GM04503 (cell line): ENCODE measurements around the gene DAZAP1.

Experiments
- DNase-seq: peaks from one replicate; pipeline ENCODE4 v3.0.0-alpha.2; 2012; ENCODE audit warnings: low read depth

DAZAP1 gene

DNA sequence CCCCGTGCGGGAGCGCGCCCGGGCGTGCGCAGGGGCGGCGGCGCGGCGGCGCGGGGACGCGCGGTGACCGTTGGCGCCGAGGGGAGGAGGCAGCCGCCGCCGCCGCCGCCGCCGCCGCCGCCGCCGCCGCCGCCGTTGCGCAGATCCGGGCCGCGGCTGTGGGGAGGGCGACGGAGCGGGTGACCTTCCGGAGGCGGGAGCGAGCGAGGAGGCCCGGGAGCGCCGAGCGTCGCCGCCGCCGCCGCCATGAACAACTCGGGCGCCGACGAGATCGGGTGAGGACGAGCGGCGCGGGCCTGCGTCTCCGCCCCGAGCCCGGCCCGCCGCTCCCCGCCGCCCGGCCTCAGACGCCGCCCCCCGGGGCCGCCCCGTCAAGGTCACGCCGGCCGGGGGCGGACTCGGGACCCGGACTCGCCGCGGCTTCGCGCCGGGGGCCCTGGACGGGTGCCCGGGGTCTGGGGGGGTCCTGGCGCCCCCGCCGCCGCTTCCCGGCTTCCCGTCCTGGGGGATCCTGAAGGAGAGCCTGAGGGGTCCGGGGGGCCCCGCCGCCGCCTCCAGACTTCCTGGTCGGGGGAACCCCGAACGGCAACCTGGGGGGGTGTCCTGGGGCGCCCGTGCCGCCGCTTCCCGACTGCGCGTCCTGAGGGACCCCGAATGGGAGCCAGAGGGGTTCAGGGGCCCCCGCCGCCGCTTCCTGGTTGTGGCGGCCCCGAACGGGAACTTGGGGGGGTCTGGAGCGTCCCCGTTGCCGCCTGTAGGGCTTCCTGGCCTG is at the start of gene DAZAP1:
Gene DAZAP1, plus strand, starts transcription at position 59 of the 772 bp plus-strand sequence. Its CDS starts 188 bp downstream, at position 247.
- no peak for DNase-seq

DNA sequence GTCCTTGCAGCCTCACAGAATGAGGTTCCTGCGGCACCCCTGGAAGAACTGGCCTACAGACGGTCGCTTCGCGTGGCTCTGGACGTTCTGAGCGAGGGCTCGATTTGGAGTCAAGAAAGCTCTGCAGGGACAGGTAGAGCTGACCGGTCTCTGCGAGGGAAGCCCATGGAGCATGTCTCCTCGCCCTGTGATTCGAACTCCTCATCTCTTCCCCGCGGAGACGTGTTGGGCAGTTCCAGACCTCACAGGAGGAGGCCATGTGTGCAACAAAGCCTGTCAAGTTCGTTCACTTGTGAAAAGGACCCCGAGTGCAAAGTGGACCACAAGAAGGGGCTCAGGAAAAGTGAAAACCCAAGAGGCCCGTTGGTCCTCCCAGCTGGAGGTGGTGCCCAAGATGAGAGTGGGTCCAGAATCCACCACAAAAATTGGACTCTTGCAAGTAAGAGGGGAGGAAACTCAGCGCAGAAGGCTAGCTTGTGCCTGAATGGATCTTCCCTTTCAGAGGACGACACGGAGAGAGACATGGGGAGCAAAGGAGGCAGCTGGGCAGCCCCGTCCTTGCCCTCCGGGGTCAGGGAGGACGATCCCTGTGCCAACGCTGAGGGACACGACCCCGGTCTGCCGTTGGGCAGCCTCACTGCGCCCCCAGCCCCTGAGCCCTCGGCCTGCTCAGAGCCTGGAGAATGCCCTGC is 47.1 kb upstream of the DAZAP1 start:
- DNase-seq, result no peak

DNA sequence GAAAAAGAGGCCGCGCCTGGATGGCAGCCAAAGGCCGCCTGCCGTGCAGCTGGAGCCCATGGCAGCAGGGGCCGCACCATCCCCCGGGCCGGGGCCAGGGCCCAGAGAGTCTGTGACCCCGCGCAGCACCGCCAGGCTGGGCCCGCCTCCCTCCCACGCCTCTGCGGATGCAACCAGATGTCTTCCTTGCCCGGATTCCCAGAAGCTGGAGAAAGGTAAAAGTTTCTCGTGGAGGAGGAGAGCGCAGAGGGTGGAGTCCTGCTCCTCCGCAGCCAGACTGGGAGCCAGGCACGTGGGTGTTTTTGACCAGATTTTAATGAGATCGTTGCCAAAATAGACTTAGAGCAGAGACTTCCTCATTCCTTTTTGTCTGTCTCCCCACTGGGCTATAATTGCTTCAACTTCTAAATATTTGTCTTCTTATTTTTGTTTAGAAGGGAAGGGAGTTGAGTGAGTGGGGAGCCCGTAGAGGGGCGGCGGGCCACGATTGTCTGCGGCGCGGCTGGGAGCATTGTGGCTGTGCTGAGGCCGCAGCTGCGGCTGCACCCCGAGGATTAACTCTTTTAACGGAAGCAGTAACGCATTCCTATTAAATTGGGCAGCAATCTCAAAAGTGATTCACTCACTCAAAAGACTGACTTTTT is 46.4 kb upstream of the DAZAP1 start:
- DNase-seq, result peak; percentile 74

DNA sequence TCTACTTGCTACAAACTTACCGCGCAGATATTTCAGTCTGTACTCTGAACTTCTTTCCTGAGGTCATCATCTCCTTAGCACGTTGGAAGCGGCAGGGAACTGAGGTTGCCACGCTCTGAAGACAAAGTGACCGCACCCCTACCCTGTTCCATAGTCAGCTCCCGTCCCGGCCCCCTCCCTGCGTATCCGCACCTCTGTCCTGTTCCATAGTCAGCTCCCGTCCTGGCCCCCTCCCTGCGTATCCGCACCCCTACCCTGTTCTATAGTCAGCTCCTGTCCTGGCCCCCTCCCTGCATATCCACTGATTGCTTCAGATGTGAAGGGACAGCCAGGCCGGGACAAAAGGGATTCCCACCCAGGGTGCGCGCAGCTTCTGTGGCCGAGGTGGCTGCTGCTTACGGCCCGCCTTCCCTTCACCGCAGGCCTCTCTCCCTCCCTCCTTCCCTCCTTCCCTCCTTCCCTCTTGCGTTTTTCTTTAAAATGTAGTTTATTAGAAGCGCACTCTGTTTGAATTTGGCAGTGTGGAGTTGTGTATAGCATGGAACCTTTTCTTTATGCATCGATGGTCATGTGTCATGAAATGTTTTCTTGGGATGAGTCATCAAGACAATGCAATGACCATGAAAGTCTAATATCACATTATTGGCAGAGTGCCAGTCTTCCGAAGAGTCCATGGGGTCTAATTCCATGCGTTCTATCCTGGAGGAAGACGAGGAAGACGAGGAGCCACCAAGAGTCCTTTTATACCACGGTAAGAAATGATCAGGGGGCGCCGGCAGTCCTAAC is 45.6 kb upstream of the DAZAP1 start:
- no peak for DNase-seq

DNA sequence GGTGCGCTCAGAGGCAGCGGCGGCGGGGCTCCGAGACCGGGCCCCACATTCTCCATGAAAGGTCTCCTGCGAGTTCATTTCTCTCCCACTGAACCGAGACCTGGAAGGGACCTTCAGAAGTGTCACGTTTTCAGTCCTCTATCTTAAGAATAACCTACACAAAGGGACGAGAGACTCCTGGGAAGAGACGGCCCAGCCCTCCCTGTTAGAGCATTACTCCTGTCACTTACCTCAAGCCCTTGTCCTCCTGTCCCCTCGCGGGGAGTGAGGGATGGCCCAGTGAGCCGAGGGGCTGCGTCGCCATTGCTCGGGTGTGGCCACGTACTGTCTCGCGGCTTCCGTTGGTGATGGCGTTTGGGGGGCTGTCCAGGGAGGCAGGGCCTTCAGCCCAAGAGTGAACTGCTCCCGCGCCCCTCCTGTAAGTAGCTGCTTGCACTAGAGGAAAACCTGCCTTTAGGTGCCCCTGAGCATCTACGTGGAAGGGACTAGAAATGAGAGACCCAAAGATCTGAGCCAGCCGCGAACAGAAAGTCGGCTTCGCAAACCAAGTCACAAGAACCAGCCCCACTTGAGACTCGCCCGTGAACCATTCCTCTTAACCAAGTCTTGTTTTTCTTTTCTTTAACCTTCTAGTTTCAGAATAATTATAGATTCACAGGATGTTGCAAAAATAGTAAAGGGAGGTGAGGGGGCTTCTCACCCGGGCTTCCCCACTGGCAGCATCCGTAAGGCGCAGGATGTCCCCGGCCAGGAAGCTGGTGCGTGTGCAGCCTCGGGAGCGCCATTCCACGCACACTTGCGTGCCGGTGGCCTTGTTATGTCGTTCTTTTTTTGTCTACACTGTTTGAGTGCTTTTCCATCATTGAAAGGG is 44.8 kb upstream of the DAZAP1 start:
- no peak for DNase-seq

DNA sequence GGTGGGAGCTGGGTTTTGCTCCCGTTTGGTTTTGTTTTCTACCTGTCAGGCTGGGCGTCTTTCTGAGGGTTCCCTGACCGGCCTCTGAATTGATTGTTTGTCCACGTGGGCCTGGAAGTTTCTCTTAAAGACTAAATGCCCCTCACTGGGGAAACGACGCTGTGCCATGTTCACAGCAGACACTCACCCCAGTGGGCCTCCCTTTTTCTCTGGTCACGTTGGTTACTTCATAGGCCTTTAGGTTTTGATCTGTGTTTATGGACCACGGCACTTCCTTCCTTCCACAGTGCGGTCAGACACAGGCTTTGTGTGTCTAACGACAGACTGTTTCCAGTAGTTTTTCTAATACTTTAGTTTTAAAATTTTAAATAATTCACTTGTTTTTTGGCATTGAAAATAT is 43.8 kb upstream of the DAZAP1 start:
- no peak for DNase-seq

DNA sequence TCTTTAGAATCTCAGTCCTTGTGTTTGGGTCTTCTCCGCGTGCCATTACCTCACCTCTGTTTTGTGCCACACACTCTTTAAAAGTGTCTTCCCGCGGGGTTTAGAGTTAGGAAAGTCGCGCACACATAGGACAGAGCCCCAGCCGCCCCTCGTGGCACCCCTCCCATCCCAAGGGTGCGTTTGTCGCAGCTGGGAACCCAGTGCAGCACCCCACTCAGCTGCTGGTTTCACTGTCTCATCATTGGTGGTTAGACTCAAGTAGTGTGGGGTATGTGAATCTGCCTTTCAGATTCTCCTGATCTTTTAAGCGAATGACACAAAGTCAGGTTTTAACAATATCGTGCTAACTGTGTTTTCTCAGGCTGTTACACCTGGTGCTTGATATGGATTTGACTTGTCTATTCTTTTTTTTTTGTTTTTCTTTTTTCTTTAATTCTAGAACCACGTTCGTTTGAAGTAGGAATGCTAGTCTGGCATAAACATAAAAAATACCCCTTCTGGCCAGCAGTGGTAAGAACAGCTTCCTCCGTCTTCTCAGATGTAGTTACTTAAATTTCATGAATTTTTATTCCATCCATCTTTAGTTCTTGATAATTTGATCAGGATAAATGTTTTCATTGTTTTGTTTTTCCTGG is 43.2 kb upstream of the DAZAP1 start:
- DNase-seq, result no peak

DNA sequence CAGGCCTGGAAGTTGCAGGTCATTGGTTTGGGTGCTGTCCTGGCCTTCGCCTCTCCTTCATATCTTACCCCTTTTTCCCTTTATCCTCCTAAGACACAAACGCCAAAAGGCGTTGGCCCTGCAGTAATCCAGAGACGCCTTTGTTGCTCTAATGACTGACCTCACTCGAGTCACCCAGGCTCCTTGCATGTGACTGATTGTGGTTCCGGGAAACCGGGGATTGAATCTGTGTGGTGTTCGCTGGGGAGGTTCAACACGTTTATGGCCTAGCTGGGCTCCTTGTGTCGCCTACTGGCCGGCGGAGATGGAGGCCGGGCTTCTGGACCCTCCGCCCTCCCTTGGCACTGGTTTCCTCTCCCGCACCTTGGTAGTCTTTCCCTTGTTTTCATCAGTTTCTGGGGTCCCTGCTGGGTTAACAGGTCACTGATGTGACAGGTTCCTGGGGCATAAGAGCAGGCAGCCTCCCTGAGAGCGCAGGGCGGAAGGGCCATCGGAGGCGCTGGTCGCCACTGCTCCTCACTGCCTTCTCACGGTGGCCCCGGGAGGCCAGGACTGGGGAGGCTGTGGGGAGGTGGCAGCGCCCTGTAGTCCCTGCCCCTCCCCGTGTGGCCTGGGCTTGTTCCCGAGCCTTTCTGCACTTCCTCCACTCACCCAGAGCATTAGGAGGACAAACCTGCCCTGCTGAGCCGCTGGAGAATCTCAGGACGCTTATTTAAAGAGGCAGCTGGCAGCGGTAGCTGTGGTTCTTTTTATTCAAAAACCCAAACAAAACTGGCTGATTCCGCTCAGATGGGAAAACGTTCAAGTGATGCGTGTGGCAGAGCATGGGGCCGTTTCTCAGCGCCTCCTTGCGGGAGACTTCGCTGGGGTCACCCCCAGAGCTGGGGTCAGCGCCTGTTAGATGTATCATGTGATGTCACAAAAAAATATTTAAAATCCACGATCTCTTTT is 41.8 kb upstream of the DAZAP1 start:
- no peak for DNase-seq

GRCh38 chr19:1366296-1366695 is 41.1 kb upstream of the DAZAP1 start:
- no peak for DNase-seq

GRCh38 chr19:1366899-1367870 is 40.2 kb upstream of the DAZAP1 start:
- DNase-seq, result no peak

DNA sequence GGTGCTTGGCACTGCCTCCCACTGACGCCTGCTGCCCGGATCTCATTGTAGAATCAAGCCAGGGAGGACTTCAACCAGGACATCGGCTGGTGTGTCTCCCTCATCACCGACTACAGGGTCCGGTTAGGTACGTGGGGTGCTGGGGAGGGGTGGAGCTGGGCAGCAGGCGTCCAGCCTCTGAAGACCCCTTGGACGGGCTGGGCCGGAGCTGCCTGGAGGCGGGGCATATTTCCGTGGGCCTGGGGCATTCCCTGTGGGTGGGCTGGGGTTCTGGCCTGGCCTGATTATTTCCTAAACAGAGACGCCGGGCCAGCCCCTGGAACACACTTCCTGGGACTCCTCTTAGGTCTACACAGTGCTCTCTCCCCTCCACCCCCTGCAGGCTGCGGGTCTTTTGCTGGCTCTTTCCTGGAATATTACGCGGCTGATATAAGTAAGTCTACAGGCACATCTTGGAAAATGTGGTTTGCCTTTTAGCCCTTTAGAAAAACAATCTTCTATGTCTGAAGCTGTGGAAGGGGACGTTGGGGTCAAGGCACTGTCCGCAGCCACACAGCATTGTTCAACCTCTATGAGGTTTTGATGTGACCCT is 38.1 kb upstream of the DAZAP1 start:
- no peak for DNase-seq

GRCh38 chr19:1370579-1371361 is 36.6 kb upstream of the DAZAP1 start:
- DNase-seq, result no peak

GRCh38 chr19:1373042-1373533 is 34.3 kb upstream of the DAZAP1 start:
- no peak for DNase-seq

- no peak for DNase-seq
Measured at GRCh38 chr19:1373534-1374249, 33.7 kb upstream of the DAZAP1 start.

DNA sequence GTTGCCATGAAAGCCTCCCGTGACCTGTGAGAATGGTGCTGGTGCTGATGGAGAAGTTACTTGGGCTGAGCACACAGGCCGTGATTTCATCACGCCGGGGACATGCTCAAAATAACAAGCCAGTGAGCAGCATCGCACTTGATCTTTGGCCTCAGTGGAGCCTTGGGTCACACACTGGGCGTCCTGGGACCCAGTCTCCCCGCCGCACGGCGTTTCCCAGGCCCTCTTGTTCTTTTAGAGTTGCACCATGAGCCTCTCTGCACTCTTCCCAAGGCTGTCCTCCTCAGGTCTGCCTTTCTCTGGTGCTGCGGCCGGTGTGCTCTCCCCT is 33.2 kb upstream of the DAZAP1 start:
- no peak for DNase-seq

DNA sequence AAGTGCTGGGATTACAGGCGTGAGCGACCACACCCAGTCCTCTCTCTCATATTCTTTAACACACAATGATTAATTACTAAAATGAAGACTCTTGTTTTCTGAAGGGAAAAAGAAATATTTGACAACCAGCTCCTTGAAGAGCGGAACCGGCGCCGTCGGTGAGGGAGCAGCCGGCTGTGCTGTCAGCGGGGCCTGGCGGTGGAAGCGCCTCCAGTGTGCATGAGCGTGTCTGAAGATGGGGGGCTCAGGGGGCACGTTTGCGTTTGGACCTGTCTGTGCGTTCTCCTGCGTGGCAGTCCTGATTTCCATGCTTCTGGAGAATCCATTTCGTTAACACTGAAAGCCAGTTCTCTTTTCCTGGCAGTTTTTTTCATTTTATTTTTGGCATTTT is 31.0 kb upstream of the DAZAP1 start:
- DNase-seq, result no peak
